ENCODE measurements around the gene SYT15.
A peak's percentile ranks its signal among the peaks of the same experiment; 100 is the strongest.
"Not testable (repeated sequence)": the region's sequence is repeated elsewhere in the genome, so short reads cannot be mapped to it uniquely, and the experiment has no call there.

The SYT15 gene

GRCh38 chr10:46600516-46600915 is 21.6 kb downstream of the SYT15 start:
- not testable (repeated sequence) for H3K36me3 ChIP-seq (ENCODE audit: insufficient read depth, low read length); H3K4me1 ChIP-seq (ENCODE audit: control insufficient read depth, insufficient read depth, low read length, unreplicated experiment); H3K27me3 ChIP-seq (ENCODE audit: insufficient read depth, low read length); H3K27ac ChIP-seq (ENCODE audit: low read depth, low read length); H3K4me3 ChIP-seq (ENCODE audit: low read depth, low read length); H3K79me2 ChIP-seq (ENCODE audit: control insufficient read depth, insufficient read depth, low read length, unreplicated experiment); H2AFZ ChIP-seq (ENCODE audit: low read length, unreplicated experiment)

GRCh38 chr10:46615540-46615939 is 36.6 kb downstream of the SYT15 start:
- not testable (repeated sequence) for H3K4me3 ChIP-seq (ENCODE audit: low read depth, low read length); H3K4me1 ChIP-seq (ENCODE audit: control insufficient read depth, insufficient read depth, low read length, unreplicated experiment); H3K79me2 ChIP-seq (ENCODE audit: control insufficient read depth, insufficient read depth, low read length, unreplicated experiment); H3K27ac ChIP-seq (ENCODE audit: low read depth, low read length); H3K27me3 ChIP-seq (ENCODE audit: insufficient read depth, low read length); H2AFZ ChIP-seq (ENCODE audit: low read length, unreplicated experiment); H3K36me3 ChIP-seq (ENCODE audit: insufficient read depth, low read length)

GRCh38 chr10:46616227-46616626 is 37.3 kb downstream of the SYT15 start:
- not testable (repeated sequence) for H3K27ac ChIP-seq (ENCODE audit: low read depth, low read length); H3K36me3 ChIP-seq (ENCODE audit: insufficient read depth, low read length); H3K4me1 ChIP-seq (ENCODE audit: control insufficient read depth, insufficient read depth, low read length, unreplicated experiment); H3K4me3 ChIP-seq (ENCODE audit: low read depth, low read length); H2AFZ ChIP-seq (ENCODE audit: low read length, unreplicated experiment); H3K79me2 ChIP-seq (ENCODE audit: control insufficient read depth, insufficient read depth, low read length, unreplicated experiment); H3K27me3 ChIP-seq (ENCODE audit: insufficient read depth, low read length)

- H3K27ac ChIP-seq (ENCODE audit: low read depth, low read length); H3K27me3 ChIP-seq (ENCODE audit: insufficient read depth, low read length); H2AFZ ChIP-seq (ENCODE audit: low read length, unreplicated experiment); H3K36me3 ChIP-seq (ENCODE audit: insufficient read depth, low read length); H3K4me3 ChIP-seq (ENCODE audit: low read depth, low read length); H3K79me2 ChIP-seq (ENCODE audit: control insufficient read depth, insufficient read depth, low read length, unreplicated experiment); H3K4me1 ChIP-seq (ENCODE audit: control insufficient read depth, insufficient read depth, low read length, unreplicated experiment): not testable (repeated sequence)
These were observed 38.2 kb downstream of the SYT15 start for GRCh38 chr10:46617134-46617533.

GRCh38 chr10:46617913-46618312 is 39.0 kb downstream of the SYT15 start:
- not testable (repeated sequence) for H3K36me3 ChIP-seq (ENCODE audit: insufficient read depth, low read length); H3K4me3 ChIP-seq (ENCODE audit: low read depth, low read length); H2AFZ ChIP-seq (ENCODE audit: low read length, unreplicated experiment); H3K27ac ChIP-seq (ENCODE audit: low read depth, low read length); H3K79me2 ChIP-seq (ENCODE audit: control insufficient read depth, insufficient read depth, low read length, unreplicated experiment); H3K27me3 ChIP-seq (ENCODE audit: insufficient read depth, low read length); H3K4me1 ChIP-seq (ENCODE audit: control insufficient read depth, insufficient read depth, low read length, unreplicated experiment)

- H2AFZ ChIP-seq (ENCODE audit: low read length, unreplicated experiment); H3K4me3 ChIP-seq (ENCODE audit: low read depth, low read length); H3K4me1 ChIP-seq (ENCODE audit: control insufficient read depth, insufficient read depth, low read length, unreplicated experiment); H3K36me3 ChIP-seq (ENCODE audit: insufficient read depth, low read length); H3K27me3 ChIP-seq (ENCODE audit: insufficient read depth, low read length); H3K79me2 ChIP-seq (ENCODE audit: control insufficient read depth, insufficient read depth, low read length, unreplicated experiment); H3K27ac ChIP-seq (ENCODE audit: low read depth, low read length): not testable (repeated sequence)
These were observed 45.1 kb downstream of the SYT15 start for GRCh38 chr10:46623899-46624654.

GRCh38 chr10:46629805-46630204 is 50.9 kb downstream of the SYT15 start:
- H3K79me2 ChIP-seq (ENCODE audit: control insufficient read depth, insufficient read depth, low read length, unreplicated experiment); H3K4me1 ChIP-seq (ENCODE audit: control insufficient read depth, insufficient read depth, low read length, unreplicated experiment); H3K27me3 ChIP-seq (ENCODE audit: insufficient read depth, low read length); H3K4me3 ChIP-seq (ENCODE audit: low read depth, low read length); H3K27ac ChIP-seq (ENCODE audit: low read depth, low read length); H3K36me3 ChIP-seq (ENCODE audit: insufficient read depth, low read length); H2AFZ ChIP-seq (ENCODE audit: low read length, unreplicated experiment): not testable (repeated sequence)

GRCh38 chr10:46630816-46631215 is 51.9 kb downstream of the SYT15 start:
- H3K27me3 ChIP-seq (ENCODE audit: insufficient read depth, low read length); H2AFZ ChIP-seq (ENCODE audit: low read length, unreplicated experiment); H3K79me2 ChIP-seq (ENCODE audit: control insufficient read depth, insufficient read depth, low read length, unreplicated experiment); H3K4me1 ChIP-seq (ENCODE audit: control insufficient read depth, insufficient read depth, low read length, unreplicated experiment); H3K27ac ChIP-seq (ENCODE audit: low read depth, low read length); H3K36me3 ChIP-seq (ENCODE audit: insufficient read depth, low read length); H3K4me3 ChIP-seq (ENCODE audit: low read depth, low read length): not testable (repeated sequence)

- H3K79me2 ChIP-seq (ENCODE audit: control insufficient read depth, insufficient read depth, low read length, unreplicated experiment); H3K4me3 ChIP-seq (ENCODE audit: low read depth, low read length); H3K36me3 ChIP-seq (ENCODE audit: insufficient read depth, low read length); H3K27ac ChIP-seq (ENCODE audit: low read depth, low read length); H3K4me1 ChIP-seq (ENCODE audit: control insufficient read depth, insufficient read depth, low read length, unreplicated experiment); H3K27me3 ChIP-seq (ENCODE audit: insufficient read depth, low read length); H2AFZ ChIP-seq (ENCODE audit: low read length, unreplicated experiment): not testable (repeated sequence)
These were observed 52.8 kb downstream of the SYT15 start for GRCh38 chr10:46631683-46632082.

GRCh38 chr10:46634698-46635097 is 55.8 kb downstream of the SYT15 start:
- not testable (repeated sequence) for H3K27ac ChIP-seq (ENCODE audit: low read depth, low read length); H3K79me2 ChIP-seq (ENCODE audit: control insufficient read depth, insufficient read depth, low read length, unreplicated experiment); H3K4me1 ChIP-seq (ENCODE audit: control insufficient read depth, insufficient read depth, low read length, unreplicated experiment); H3K36me3 ChIP-seq (ENCODE audit: insufficient read depth, low read length); H2AFZ ChIP-seq (ENCODE audit: low read length, unreplicated experiment); H3K27me3 ChIP-seq (ENCODE audit: insufficient read depth, low read length)
- peak overlapping the region; percentile 58 for H3K4me3 ChIP-seq (ENCODE audit: low read depth, low read length)

GRCh38 chr10:46635364-46635959 is 56.5 kb downstream of the SYT15 start:
- not testable (repeated sequence) for H3K27ac ChIP-seq (ENCODE audit: low read depth, low read length); H3K27me3 ChIP-seq (ENCODE audit: insufficient read depth, low read length); H3K79me2 ChIP-seq (ENCODE audit: control insufficient read depth, insufficient read depth, low read length, unreplicated experiment); H3K4me1 ChIP-seq (ENCODE audit: control insufficient read depth, insufficient read depth, low read length, unreplicated experiment); H2AFZ ChIP-seq (ENCODE audit: low read length, unreplicated experiment); H3K36me3 ChIP-seq (ENCODE audit: insufficient read depth, low read length)
- peak overlapping the region; percentile 45; the same call in 1 of the 2 replicates for H3K4me3 ChIP-seq (ENCODE audit: low read depth, low read length)

All from ACC112 (cell line).